Ovary (tissue), 9 donors: Measurements from ENCODE around the gene GOLGA5. TPM values are rescaled to one million over a fixed set of nuclear protein-coding genes. Genes with fewer than 3 reads are reported as not detected.

Experiments used
- DNase-seq, 5 donors: peaks; one replicate each; pipeline ENCODE4 v3.0.0-alpha.2; 2019 to 2020
- H3K27ac ChIP-seq, 2 donors: fragments of 200-600 bp; one replicate each; pipeline versions ENCODE4 v1.5.1 to v1.8.0; 2019 to 2022
- H3K27me3 ChIP-seq: fragments of 200-600 bp; one replicate; pipeline ENCODE4 v1.8.0; 2022
- H3K36me3 ChIP-seq: fragments of 200-600 bp; sonication (generic); one replicate; pipeline ENCODE4 v1.5.1; 2019
- H3K4me1 ChIP-seq: one replicate; pipeline ENCODE4 v1.8.1; 2013; ENCODE audit warnings: mild to moderate bottlenecking, moderate library complexity; ENCODE audit not compliant: insufficient read depth
- H3K4me3 ChIP-seq: fragments of 200-600 bp; sonication (generic); one replicate; pipeline ENCODE4 v1.5.1; 2017
- H3K9me3 ChIP-seq, 2 donors: fragments of 200-600 bp in 1 of 2; sonication (generic) in 1 of 2; one replicate each; pipeline versions ENCODE4 v1.5.1 to v1.8.1; 2013 to 2019; ENCODE audit warnings: mild to moderate bottlenecking in 1 of 2, moderate library complexity in 1 of 2
- EP300 ChIP-seq: sonication (generic); formaldehyde crosslinking; IDR thresholded peaks from one replicate; pipeline ENCODE4 v1.6.1; 2017; ENCODE audit warnings: antibody characterized with exemption
- POLR2A ChIP-seq: fragments of 450-650 bp; IDR thresholded peaks from one replicate; pipeline ENCODE4 v1.6.1; 2017; ENCODE audit warnings: antibody characterized with exemption, mild to moderate bottlenecking, moderate library complexity
- WGBS, 3 donors: extraction: QIAGEN DNeasy Blood & Tissue Kit in 1 of 3; methylation state at CpG; one replicate each; pipeline versions ENCODE4 v1.1.5 to v1.1.7; 2013 to 2017; 5-methylcytosine and 5-hydroxymethylcytosine counted together
- intact Hi-C, 4 donors: fragments of 100-400 bp; cut with DNase I; formaldehyde crosslinking; loops; one replicate each; pipeline versions ENCODE4 v1.11.0 to v1.15.1; 2022 to 2023
- polyA plus RNA-seq, 2 donors: library from polyadenylated mRNA; stranded (reverse); fragments of 200-250 nt in 1 of 2; fragments of 350-450 nt in 1 of 2; fragmentation: Illumina TruSeq in 1 of 2; extraction: RNeasy Lipid Tissue Mini Kit (QIAGEN cat#74804) in 1 of 2; gene quantifications; one replicate each; pipeline ENCODE4 v1.2.3, GENCODE V29; 2013 to 2014
- total RNA-seq, 7 donors: library from RNA; depleted of rRNA in 2 of 7; stranded (reverse); fragments of >200 nt in 2 of 7; fragmentation: NEBNext Ultra II Directional in 3 of 7; extraction: Animal tissue kit (Norgen Biotek cat#: 25700) in 3 of 7; gene quantifications; one replicate each; pipeline versions ENCODE4 v1.1.0 to v1.2.4, GENCODE V29; 2016 to 2023
- TF ChIP-seq, protein P1 (sequence below), 3 donors: fragments of 450-650 bp in 2 of 3; fragments of 200-600 bp in 1 of 3; IDR thresholded peaks; one replicate each; pipeline versions ENCODE4 v1.5.1 to v1.8.0; 2016 to 2022; ENCODE audit warnings: antibody characterized with exemption in 3 of 3, mild to moderate bottlenecking in 1 of 3
- donor health status: DM: no; HTN: no; CAD: no; lungs with moderate emphysema.
- donor health status: DM: no; HTN: no; CAD: no.
- donor health status: Bipolar disorder and iron deficiency.
- donor health status: DM: yes; HTN: yes; CAD: no.
- donor health status: DM: no; HTN: no; CAD: no.
- donor health status: DM: yes; HTN: yes; CAD: no.

GOLGA5 gene
- total and polyA plus RNA-seq, 9 donors: 19.6 to 31.2 (median 25.9) TPM

GRCh38 chr14:92841930-92842329, 47.8 kb downstream of the GOLGA5 start:
- no peak for TF ChIP-seq POLR2A
- TF ChIP-seq, protein P1, sequence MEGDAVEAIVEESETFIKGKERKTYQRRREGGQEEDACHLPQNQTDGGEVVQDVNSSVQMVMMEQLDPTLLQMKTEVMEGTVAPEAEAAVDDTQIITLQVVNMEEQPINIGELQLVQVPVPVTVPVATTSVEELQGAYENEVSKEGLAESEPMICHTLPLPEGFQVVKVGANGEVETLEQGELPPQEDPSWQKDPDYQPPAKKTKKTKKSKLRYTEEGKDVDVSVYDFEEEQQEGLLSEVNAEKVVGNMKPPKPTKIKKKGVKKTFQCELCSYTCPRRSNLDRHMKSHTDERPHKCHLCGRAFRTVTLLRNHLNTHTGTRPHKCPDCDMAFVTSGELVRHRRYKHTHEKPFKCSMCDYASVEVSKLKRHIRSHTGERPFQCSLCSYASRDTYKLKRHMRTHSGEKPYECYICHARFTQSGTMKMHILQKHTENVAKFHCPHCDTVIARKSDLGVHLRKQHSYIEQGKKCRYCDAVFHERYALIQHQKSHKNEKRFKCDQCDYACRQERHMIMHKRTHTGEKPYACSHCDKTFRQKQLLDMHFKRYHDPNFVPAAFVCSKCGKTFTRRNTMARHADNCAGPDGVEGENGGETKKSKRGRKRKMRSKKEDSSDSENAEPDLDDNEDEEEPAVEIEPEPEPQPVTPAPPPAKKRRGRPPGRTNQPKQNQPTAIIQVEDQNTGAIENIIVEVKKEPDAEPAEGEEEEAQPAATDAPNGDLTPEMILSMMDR (IDR thresholded peaks at IDR 0.05): no peak
- no peak for TF ChIP-seq EP300
- Histone ChIP-seq H3K27me3 (no peaks in the 10 kb centered on the region), H3K27ac (no peak overlapping the region), H3K9me3 (no peaks in the 10 kb centered on the region), H3K4me3 (no peak overlapping the region), H3K36me3 (no peaks in the 10 kb centered on the region), H3K4me1 (no peaks in the 10 kb centered on the region)
- no peak for DNase-seq
- 35 to 43% (median 43%) methylated on average over 4 of the region's 4 CpGs for WGBS, 3 donors
- intact Hi-C loops: no loop called here

DNA sequence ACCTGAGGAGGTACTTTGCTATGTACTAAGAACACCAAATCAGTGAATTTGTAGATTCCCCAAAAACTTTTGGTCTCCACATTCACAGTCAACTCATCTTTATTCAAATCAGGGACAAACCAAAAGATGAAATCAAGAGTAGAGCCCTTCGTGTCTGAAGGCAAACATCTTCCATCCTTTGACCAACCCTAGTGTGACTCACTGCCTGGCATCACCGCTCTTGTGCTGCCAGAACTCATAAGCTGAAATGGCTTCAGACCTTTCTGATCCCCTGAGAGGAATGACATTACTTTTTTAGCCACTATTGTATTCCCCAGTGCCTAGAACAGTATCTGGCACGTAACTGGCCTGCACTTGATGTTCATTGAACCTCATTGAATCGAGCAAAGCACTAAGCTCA, 50.1 kb downstream of the GOLGA5 start:
- intact Hi-C loops: no loop called here
- H3K4me3 ChIP-seq: no peak overlapping the region
- 84 to 96% (median 86%) methylated on average over 4 of the region's 4 CpGs for WGBS, 3 donors
- no peaks in the 10 kb centered on the region for H3K4me1 ChIP-seq
- no peaks in the 10 kb centered on the region for H3K9me3 ChIP-seq
- H3K27me3 ChIP-seq: no peaks in the 10 kb centered on the region
- TF ChIP-seq, protein P1 (IDR thresholded peaks at IDR 0.05): no peak
- TF ChIP-seq POLR2A: no peak
- TF ChIP-seq EP300: no peak
- DNase-seq: no peak
- no peaks in the 10 kb centered on the region for H3K36me3 ChIP-seq
- H3K27ac ChIP-seq: no peak overlapping the region

- Histone ChIP-seq H3K4me3 (no peak overlapping the region), H3K27me3 (no peaks in the 10 kb centered on the region), H3K9me3 (no peaks in the 10 kb centered on the region), H3K36me3 (no peaks in the 10 kb centered on the region), H3K27ac (no peak overlapping the region), H3K4me1 (no peaks in the 10 kb centered on the region)
- TF ChIP-seq, protein P1 (IDR thresholded peaks at IDR 0.05): no peak
- TF ChIP-seq EP300 (no peak), POLR2A (no peak)
- intact Hi-C loops: no loop called here
- no peak for DNase-seq
- WGBS, 3 donors: 51 to 54% (median 53%) methylated on average over 2 of the region's 2 CpGs
These were observed 52.2 kb downstream of the GOLGA5 start for GRCh38 chr14:92846162-92846897.

- 68 to 78% (median 68%) methylated on average over 6 of the region's 6 CpGs for WGBS, 3 donors
- TF ChIP-seq EP300 (no peak), POLR2A (no peak)
- TF ChIP-seq, protein P1 (IDR thresholded peaks at IDR 0.05): no peak
- Histone ChIP-seq H3K36me3 (no peaks in the 10 kb centered on the region), H3K27ac (no peak overlapping the region), H3K27me3 (no peaks in the 10 kb centered on the region), H3K4me3 (no peak overlapping the region), H3K4me1 (no peaks in the 10 kb centered on the region), H3K9me3 (no peaks in the 10 kb centered on the region)
- intact Hi-C loops: no loop called here
- DNase-seq: no peak
These were observed 53.2 kb downstream of the GOLGA5 start for GRCh38 chr14:92847278-92847677.
